H1 (cell line): Measurements from ENCODE around the gene PHAX. TPM values are rescaled to one million over a fixed set of nuclear protein-coding genes. Genes with fewer than 3 reads are reported as not detected.
A peak's percentile ranks its signal among the peaks of the same experiment; 100 is the strongest.

Source experiments
- EP300 ChIP-seq, 2 experiments: IDR thresholded peaks; 1 replicate in 1 of 2; 2 replicates in 1 of 2; pipeline ENCODE4 v1.6.1; 2011 to 2012; ENCODE audit warnings: low read depth in 2 of 2, low read length in 2 of 2, mild to moderate bottlenecking in 2 of 2, borderline replicate concordance in 1 of 2, inconsistent platforms in 1 of 2, moderate library complexity in 1 of 2
- EZH2 ChIP-seq: fragments of 200-600 bp; sonication (generic); IDR thresholded peaks from 2 replicates; pipeline ENCODE4 v1.7.1; 2012; ENCODE audit warnings: low read depth, mild to moderate bottlenecking, moderate library complexity, low read length, inconsistent platforms; ENCODE audit not compliant: severe bottlenecking
- JUN ChIP-seq: IDR thresholded peaks from 2 replicates; pipeline ENCODE4 v1.6.1; 2011; ENCODE audit warnings: low read depth, mild to moderate bottlenecking, improper control_type of control experiment, low read length
- NANOG ChIP-seq: IDR thresholded peaks from 2 replicates; pipeline ENCODE4 v1.6.1; 2011; ENCODE audit warnings: low read length, low read depth, mild to moderate bottlenecking, inconsistent platforms; ENCODE audit not compliant: insufficient read depth, poor library complexity, severe bottlenecking
- POLR2A ChIP-seq, 2 experiments: IDR thresholded peaks; 1 replicate in 1 of 2; 2 replicates in 1 of 2; pipeline ENCODE4 v1.6.1; 2011; ENCODE audit warnings: low read depth in 2 of 2, low read length in 2 of 2, mild to moderate bottlenecking in 2 of 2; ENCODE audit errors: control extremely low read depth in 1 of 2
- RNF2 ChIP-seq: fragments of 200-900, 300-1000 bp; sonication (generic); IDR thresholded peaks from 2 replicates; pipeline ENCODE4 v1.7.1; 2016; ENCODE audit warnings: borderline replicate concordance, low read depth, mild to moderate bottlenecking, antibody characterized with exemption, low read length; ENCODE audit not compliant: poor library complexity, severe bottlenecking; ENCODE audit errors: missing control alignments
- TAF7 ChIP-seq: optimal IDR thresholded peaks from 2 replicates; pipeline ENCODE3; 2011; ENCODE audit warnings: low read depth, mild to moderate bottlenecking, inconsistent platforms, low read length, moderate library complexity, borderline replicate concordance
- polyA plus RNA-seq, 7 experiments: library from polyadenylated mRNA; depleted of rRNA in 3 of 7; stranded (reverse) in 5 of 7; unstranded in 2 of 7; fragments of >200 nt in 5 of 7; fragments of 200-250 nt in 2 of 7; gene quantifications; 1 replicate in 5 of 7; 2 replicates in 1 of 7; 4 replicates in 1 of 7; pipeline versions ENCODE4 v1.2.1 to v1.2.3, GENCODE V29; 2011 to 2013; ENCODE audit warnings: missing spikeins in 2 of 7, mixed read lengths in 2 of 7
- total RNA-seq: library from RNA; stranded (reverse); fragmentation: NEBNext Ultra II Directional; extraction: Animal tissue kit (Norgen Biotek cat#: 25700); gene quantifications from 2 replicates; pipeline ENCODE4 v1.2.1, GENCODE V29; 2021

Gene PHAX
- total and polyA plus RNA-seq, 2 of the 8 experiments (the other 6 are each of a cell fraction or from before 2014, with no cell fraction given): 32.1 to 59.5 TPM

- no peak for TF ChIP-seq JUN
- TF ChIP-seq EZH2: no peak
- TF ChIP-seq TAF7: peak; percentile 83
- TF ChIP-seq EP300 (IDR thresholded peaks at IDR 0.05; ENCODE audit: borderline replicate concordance in 1 of 2, low read depth in 2 of 2, low read length in 2 of 2): peak in 1 of 2 experiments; percentile 15; a peak in 1 of 3 replicates
- no peak for TF ChIP-seq NANOG
- no peak for TF ChIP-seq RNF2
- TF ChIP-seq POLR2A (IDR thresholded peaks at IDR 0.05; ENCODE audit: control extremely low read depth in 1 of 2, low read depth in 2 of 2, low read length in 2 of 2): peak; percentile 74 to 86
Observed at GRCh38 chr5:126600631-126601511, at the start of gene PHAX (continued).
